Measurements from ENCODE around the gene FOXRED2. TPM values are rescaled to one million over a fixed set of nuclear protein-coding genes. Genes with fewer than 3 reads are reported as not detected.
"Not testable (repeated sequence)": the region's sequence is repeated elsewhere in the genome, so short reads cannot be mapped to it uniquely, and the experiment has no call there.

The FOXRED2 gene
- total RNA-seq, 4 donors from 2014 or later, result 2.8 to 16.5 (median 4.1) TPM

- Histone ChIP-seq H3K4me3 (no peak overlapping the region), H3K27me3 (no peaks in the 10 kb centered on the region), H3K27ac (no peak overlapping the region), H3K4me1 (no peaks in the 10 kb centered on the region), H3K36me3 (no peaks in the 10 kb centered on the region), H3K9me3 (no peaks in the 10 kb centered on the region)
- no peak for DNase-seq
- TF ChIP-seq, protein P1, sequence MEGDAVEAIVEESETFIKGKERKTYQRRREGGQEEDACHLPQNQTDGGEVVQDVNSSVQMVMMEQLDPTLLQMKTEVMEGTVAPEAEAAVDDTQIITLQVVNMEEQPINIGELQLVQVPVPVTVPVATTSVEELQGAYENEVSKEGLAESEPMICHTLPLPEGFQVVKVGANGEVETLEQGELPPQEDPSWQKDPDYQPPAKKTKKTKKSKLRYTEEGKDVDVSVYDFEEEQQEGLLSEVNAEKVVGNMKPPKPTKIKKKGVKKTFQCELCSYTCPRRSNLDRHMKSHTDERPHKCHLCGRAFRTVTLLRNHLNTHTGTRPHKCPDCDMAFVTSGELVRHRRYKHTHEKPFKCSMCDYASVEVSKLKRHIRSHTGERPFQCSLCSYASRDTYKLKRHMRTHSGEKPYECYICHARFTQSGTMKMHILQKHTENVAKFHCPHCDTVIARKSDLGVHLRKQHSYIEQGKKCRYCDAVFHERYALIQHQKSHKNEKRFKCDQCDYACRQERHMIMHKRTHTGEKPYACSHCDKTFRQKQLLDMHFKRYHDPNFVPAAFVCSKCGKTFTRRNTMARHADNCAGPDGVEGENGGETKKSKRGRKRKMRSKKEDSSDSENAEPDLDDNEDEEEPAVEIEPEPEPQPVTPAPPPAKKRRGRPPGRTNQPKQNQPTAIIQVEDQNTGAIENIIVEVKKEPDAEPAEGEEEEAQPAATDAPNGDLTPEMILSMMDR (IDR thresholded peaks at IDR 0.05), result no peak
- no peak for TF ChIP-seq POLR2A (IDR thresholded peaks at IDR 0.05)
Observed at GRCh38 chr22:36540867-36541642, 34.2 kb upstream of the FOXRED2 start.

- Histone ChIP-seq H3K36me3 (no peaks in the 10 kb centered on the region), H3K27ac (no peak overlapping the region), H3K9me3 (no peaks in the 10 kb centered on the region), H3K4me1 (no peaks in the 10 kb centered on the region), H3K4me3 (no peak overlapping the region), H3K27me3 (no peaks in the 10 kb centered on the region)
- DNase-seq, result no peak
- TF ChIP-seq POLR2A (IDR thresholded peaks at IDR 0.05), result no peak
- TF ChIP-seq, protein P1 (IDR thresholded peaks at IDR 0.05), result no peak
Observed at GRCh38 chr22:36538529-36538928, 31.7 kb upstream of the FOXRED2 start.

- no peak for DNase-seq
- TF ChIP-seq, protein P1 (IDR thresholded peaks at IDR 0.05), result no peak
- no peak for TF ChIP-seq POLR2A (IDR thresholded peaks at IDR 0.05)
- H3K4me3 ChIP-seq, result no peak overlapping the region
Observed at GRCh38 chr22:36536717-36537116, 29.9 kb upstream of the FOXRED2 start.

DNA sequence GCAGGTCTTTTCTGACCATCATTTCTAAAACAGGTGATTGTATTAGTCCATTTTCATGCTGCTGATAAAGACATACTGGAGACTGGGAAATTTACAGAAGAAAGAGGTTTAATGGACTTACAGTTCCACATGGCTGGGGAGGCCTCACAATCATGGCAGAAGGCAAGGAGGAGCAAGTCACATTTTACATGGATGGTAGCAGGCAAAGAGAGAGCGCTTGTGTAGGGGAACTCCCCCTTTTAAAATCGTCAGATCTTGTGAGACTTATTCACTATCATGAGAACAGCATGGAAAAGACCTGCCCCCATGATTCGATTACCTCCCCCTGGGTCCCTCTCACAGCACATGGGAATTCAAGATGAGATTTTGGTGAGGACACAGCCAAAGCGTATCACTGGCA lies 26.5 kb upstream of the FOXRED2 start:
- not testable (repeated sequence) for H3K4me3 ChIP-seq, DNase-seq, H3K27me3 ChIP-seq, H3K4me1 ChIP-seq, H3K9me3 ChIP-seq, H3K36me3 ChIP-seq, H3K27ac ChIP-seq

More at GRCh38 chr22:36536717-36537116, 29.9 kb upstream of the FOXRED2 start:
- Histone ChIP-seq H3K27me3 (no peaks in the 10 kb centered on the region), H3K36me3 (no peaks in the 10 kb centered on the region), H3K9me3 (no peaks in the 10 kb centered on the region), H3K4me1 (no peaks in the 10 kb centered on the region), H3K27ac (no peak overlapping the region)

- Histone ChIP-seq H3K4me3 (no peak overlapping the region), H3K4me1 (peaks cover 0 to 11% (median 3%) of the 10 kb centered on the region in 4 donors), H3K27me3 (no peaks in the 10 kb centered on the region), H3K36me3 (no peaks in the 10 kb centered on the region), H3K27ac (no peak overlapping the region), H3K9me3 (no peaks in the 10 kb centered on the region)
- TF ChIP-seq, protein P1 (IDR thresholded peaks at IDR 0.05), result no peak
- TF ChIP-seq POLR2A (IDR thresholded peaks at IDR 0.05), result no peak
- DNase-seq, result no peak
Observed at GRCh38 chr22:36532466-36532865, 25.6 kb upstream of the FOXRED2 start.

Measured in Peyer's patch (tissue), 4 donors.